AG04450 (cell line): ENCODE data around the gene HRH1. TPM values are rescaled to one million over a fixed set of nuclear protein-coding genes. Genes with fewer than 3 reads are reported as not detected.
A peak's percentile ranks its signal among the peaks of the same experiment; 100 is the strongest.

Experiments used
- CTCF ChIA-PET: fragments of 300-600, 350-600 bp; formaldehyde crosslinking; extraction: SDS; loops from one replicate; lab custom pipeline; 2022; ENCODE audit warnings: antibody characterized with exemption, inconsistent platforms; lab: Charles Lee
- POLR2A ChIA-PET: fragments of 350-600 bp; formaldehyde crosslinking; extraction: SDS; loops from one replicate; lab custom pipeline; 2021; ENCODE audit warnings: antibody characterized with exemption, inconsistent platforms; lab: Yijun Ruan, JAX
- DNase-seq: peaks from one replicate; pipeline ENCODE4 v3.0.0-alpha.2; 2011; ENCODE audit warnings: low read depth, low spot score
- H3K27ac ChIP-seq: one replicate; pipeline ENCODE4 v1.5.1; 2012; ENCODE audit warnings: low read depth, low read length, control low read depth
- H3K27me3 ChIP-seq: one replicate; pipeline ENCODE4 v1.6.0; 2012; ENCODE audit warnings: low read length; ENCODE audit not compliant: control insufficient read depth, insufficient read depth
- H3K4me3 ChIP-seq: 2 replicates; pipeline ENCODE4 v1.5.1; 2011; ENCODE audit warnings: mild to moderate bottlenecking, low read depth, low read length, control low read depth
- H3K9me3 ChIP-seq: 2 replicates; pipeline ENCODE4 v1.5.1; 2012; ENCODE audit warnings: low read length; ENCODE audit not compliant: control insufficient read depth, insufficient read depth
- CTCF ChIP-seq: IDR thresholded peaks from 2 replicates; pipeline ENCODE4 v1.5.1; 2011; ENCODE audit warnings: low read depth, low read length, control low read depth, inconsistent platforms
- polyA plus RNA-seq: library from polyadenylated mRNA; depleted of rRNA; stranded (reverse); fragments of >200 nt; gene quantifications from 2 replicates; pipeline ENCODE4 v1.2.3, GENCODE V29; 2011

Gene HRH1
- polyA plus RNA-seq, 1 experiment: 25.4 TPM

GRCh38 chr3:11245276-11245675 lies 91.0 kb downstream of the HRH1 start:
- Histone ChIP-seq H3K27ac (peak overlapping the region; percentile 11), H3K4me3 (no peak overlapping the region), H3K9me3 (peaks cover 9% of the 10 kb centered on the region), H3K27me3 (no peaks in the 10 kb centered on the region)
- DNase-seq: no peak
- CTCF ChIA-PET: interaction anchor here (1.1 kb wide), 1 partner anchor 90 kb away, joined by 3 read pairs; no protein-coding TSS in a partner anchor
- no peak for TF ChIP-seq CTCF
- POLR2A ChIA-PET: no interaction called here

DNA sequence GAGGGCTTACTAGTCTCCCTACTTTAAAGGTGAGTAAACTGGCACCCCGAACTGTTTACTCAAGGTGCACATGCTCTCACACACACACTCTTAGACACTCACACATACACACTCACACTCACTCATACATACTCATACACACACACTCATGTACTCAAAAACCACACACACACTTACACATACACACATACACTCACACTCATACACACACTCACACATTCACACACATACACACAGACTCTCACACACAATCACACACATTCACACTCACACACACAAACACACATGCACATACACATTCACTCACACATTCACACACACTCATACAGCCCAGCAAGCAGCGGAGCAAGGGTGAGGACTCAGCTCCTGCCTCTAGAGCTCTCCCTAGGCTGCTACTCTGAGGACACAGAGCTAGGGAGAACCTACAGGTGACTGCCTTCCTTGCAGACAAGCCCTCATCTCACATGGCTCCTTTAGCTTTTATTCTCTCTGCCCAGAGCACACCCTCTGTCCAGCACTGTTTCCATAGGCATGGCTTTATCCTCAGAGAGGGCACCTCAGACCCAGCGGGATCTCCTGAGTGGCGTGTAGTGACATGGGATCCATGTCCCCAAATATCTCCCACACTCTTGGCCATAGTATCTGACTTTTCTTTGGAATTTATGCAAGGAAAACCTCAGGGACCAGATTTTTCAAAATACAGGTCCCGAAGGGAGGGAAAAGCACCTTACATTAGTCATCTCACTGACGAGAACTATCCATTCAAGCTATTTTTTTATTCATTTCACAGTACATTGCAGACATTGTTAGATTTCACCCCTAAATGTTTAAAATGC lies 91.8 kb downstream of the HRH1 start:
- no peak for DNase-seq
- H3K9me3 ChIP-seq: peaks cover 6% of the 10 kb centered on the region
- H3K27ac ChIP-seq: peak overlapping the region; percentile 39
- no peak overlapping the region for H3K4me3 ChIP-seq
- TF ChIP-seq CTCF: no peak
- H3K27me3 ChIP-seq: no peaks in the 10 kb centered on the region
- POLR2A ChIA-PET: no interaction called here
- CTCF ChIA-PET: interaction anchor here (1.3 to 1.6 kb wide), 2 partner anchors 89 to 186 kb away, joined by 3 to 4 read pairs; no protein-coding TSS in a partner anchor

DNA sequence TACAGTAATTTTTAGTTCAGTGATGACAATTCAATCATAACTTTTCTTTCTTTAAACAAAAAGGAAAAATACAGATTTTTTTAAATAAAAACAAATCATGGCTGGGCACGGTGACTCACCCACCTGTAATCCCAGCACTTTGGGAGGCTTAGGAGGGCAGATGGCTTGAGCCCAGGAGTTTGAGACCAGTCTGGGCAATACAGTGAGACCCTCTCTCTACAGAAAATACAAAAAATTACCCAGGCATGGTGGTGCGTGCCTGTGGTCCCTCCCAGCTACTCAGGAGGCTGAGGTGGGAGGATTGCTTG lies 92.3 kb downstream of the HRH1 start:
- H3K9me3 ChIP-seq: peaks cover 3% of the 10 kb centered on the region
- DNase-seq: no peak
- CTCF ChIA-PET: interaction anchor here (1.3 to 1.6 kb wide), 2 partner anchors 89 to 186 kb away, joined by 3 to 4 read pairs; no protein-coding TSS in a partner anchor
- H3K27ac ChIP-seq: no peak overlapping the region
- no peak for TF ChIP-seq CTCF
- H3K27me3 ChIP-seq: no peaks in the 10 kb centered on the region
- POLR2A ChIA-PET: no interaction called here
- no peak overlapping the region for H3K4me3 ChIP-seq

- Histone ChIP-seq H3K27ac (no peak overlapping the region), H3K4me3 (no peak overlapping the region), H3K9me3 (no peaks in the 10 kb centered on the region), H3K27me3 (no peaks in the 10 kb centered on the region)
- ChIA-PET CTCF (interaction anchor here (1.6 to 1.8 kb wide), 2 partner anchors 88 to 187 kb away, joined by 3 to 7 read pairs; no protein-coding TSS in a partner anchor), POLR2A (no interaction called here)
- DNase-seq: no peak
- no peak for TF ChIP-seq CTCF
These were observed 93.1 kb downstream of the HRH1 start for GRCh38 chr3:11247362-11247761.

GRCh38 chr3:11248596-11248995 lies 94.3 kb downstream of the HRH1 start:
- ChIA-PET POLR2A (no interaction called here), CTCF (interaction anchor here (0.6 to 1.8 kb wide), 4 partner anchors 49 to 403 kb away, joined by 3 to 7 read pairs (median 4); no protein-coding TSS in a partner anchor)
- TF ChIP-seq CTCF: no peak
- no peaks in the 10 kb centered on the region for H3K9me3 ChIP-seq
- no peaks in the 10 kb centered on the region for H3K27me3 ChIP-seq
- DNase-seq: no peak
- no peak overlapping the region for H3K27ac ChIP-seq
- H3K4me3 ChIP-seq: no peak overlapping the region
